Activated naive CD4-positive, alpha-beta T cell treated with Interleukin-2 at 50 U/mL for 16 hours (primary cell): ENCODE measurements around the gene TMEM214.

Experiments used
- DNase-seq: peaks from one replicate; pipeline ENCODE4 v3.0.0-alpha.2; 2020

TMEM214 gene

GRCh38 chr2:27013738-27014137 lies 19.0 kb upstream of the TMEM214 start:
- DNase-seq: no peak

GRCh38 chr2:27014771-27015433 lies 17.9 kb upstream of the TMEM214 start:
- DNase-seq: no peak

GRCh38 chr2:27016801-27017325 lies 15.9 kb upstream of the TMEM214 start:
- peak; percentile 34 for DNase-seq

GRCh38 chr2:27018142-27018541 lies 14.6 kb upstream of the TMEM214 start:
- no peak for DNase-seq

GRCh38 chr2:27019459-27019858 lies 13.3 kb upstream of the TMEM214 start:
- DNase-seq: no peak

GRCh38 chr2:27019931-27020855 lies 12.6 kb upstream of the TMEM214 start:
- DNase-seq: no peak

GRCh38 chr2:27021253-27022049 lies 11.3 kb upstream of the TMEM214 start:
- DNase-seq: no peak

- DNase-seq: no peak
These were observed 9.0 kb upstream of the TMEM214 start for GRCh38 chr2:27023740-27024139.

GRCh38 chr2:27024188-27024587 lies 8.6 kb upstream of the TMEM214 start:
- DNase-seq: no peak

- DNase-seq: no peak
These were observed 8.0 kb upstream of the TMEM214 start for GRCh38 chr2:27024812-27025211.

- no peak for DNase-seq
These were observed 7.4 kb upstream of the TMEM214 start for GRCh38 chr2:27025281-27025800.

- no peak for DNase-seq
These were observed 6.6 kb upstream of the TMEM214 start for GRCh38 chr2:27025861-27026851.

GRCh38 chr2:27027211-27027651 lies 5.5 kb upstream of the TMEM214 start:
- DNase-seq: no peak

- DNase-seq: no peak
These were observed 3.7 kb upstream of the TMEM214 start for GRCh38 chr2:27029051-27029450.

- DNase-seq: no peak
These were observed 588 bp downstream of the TMEM214 start for GRCh38 chr2:27033253-27033852.

GRCh38 chr2:27038012-27038411 lies 5.2 kb downstream of the TMEM214 start:
- no peak for DNase-seq

GRCh38 chr2:27038631-27039339 lies 6.0 kb downstream of the TMEM214 start:
- no peak for DNase-seq

- no peak for DNase-seq
These were observed 6.7 kb downstream of the TMEM214 start for GRCh38 chr2:27039426-27039825.

GRCh38 chr2:27039871-27040270 lies 7.1 kb downstream of the TMEM214 start:
- DNase-seq: no peak

GRCh38 chr2:27040282-27040681 lies 7.5 kb downstream of the TMEM214 start:
- no peak for DNase-seq
